SK-N-MC (cell line): ENCODE measurements around the gene BRSK2.

Experiments
- EZH2 ChIP-seq: fragments of 200-600 bp; sonication (generic); IDR thresholded peaks from one replicate; pipeline ENCODE4 v1.6.1; 2017; ENCODE audit warnings: antibody characterized with exemption
- FOXP2 ChIP-seq: optimal IDR thresholded peaks from 2 replicates; pipeline ENCODE3; 2011; ENCODE audit warnings: mild to moderate bottlenecking, moderate library complexity; ENCODE audit not compliant: insufficient read depth; ENCODE audit errors: extremely low read length, control extremely low read depth
- POLR2AphosphoS5 ChIP-seq: IDR thresholded peaks from 2 replicates; pipeline ENCODE4 v1.6.1; 2012; ENCODE audit warnings: mild to moderate bottlenecking, low read depth, low read length, borderline replicate concordance

DNA sequence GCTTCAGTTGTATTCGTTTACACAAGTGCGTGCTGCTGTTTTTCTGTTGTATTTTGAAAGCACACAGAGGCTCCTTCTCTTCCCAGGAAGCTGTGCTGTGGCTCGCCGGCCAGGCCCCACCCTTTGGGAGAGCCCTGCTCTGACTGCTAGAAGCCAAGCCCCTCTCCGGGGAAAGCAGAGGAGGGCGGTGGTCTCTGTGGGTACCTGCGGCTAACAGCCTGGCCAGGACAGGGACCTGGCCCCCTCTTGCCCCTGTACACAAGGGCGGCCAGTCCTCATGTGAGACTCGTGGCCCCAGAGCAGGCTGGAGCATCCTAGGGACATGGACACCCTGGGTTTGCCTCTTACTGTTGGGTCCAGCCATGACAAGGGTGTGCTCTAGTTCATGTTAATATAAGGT is 82.0 kb downstream of the BRSK2 start:
- TF ChIP-seq EZH2 (no peak), POLR2AphosphoS5 (no peak), FOXP2 (no peak)
